Activated CD4-positive, alpha-beta T cell treated with anti-CD3 and anti-CD28 coated beads, Interleukin-2, Interleukin-4, amounts not matched to agents 100 ng/mL and 50 ng/mL, durations not matched to agents 16 hours and 8 hours (primary cell): ENCODE results near the gene ETV6.
"Not testable (repeated sequence)": the region's sequence is repeated elsewhere in the genome, so short reads cannot be mapped to it uniquely, and the experiment has no call there.

ENCODE experiments used
- DNase-seq: peaks from one replicate; pipeline ENCODE4 v3.0.0-alpha.2; 2020; ENCODE audit warnings: low spot score

The ETV6 gene

GRCh38 chr12:11668611-11669010 lies 19.1 kb downstream of the ETV6 start:
- no peak for DNase-seq

GRCh38 chr12:11669348-11669747 lies 19.9 kb downstream of the ETV6 start:
- DNase-seq: no peak

- no peak for DNase-seq
These were observed 23.1 kb downstream of the ETV6 start for GRCh38 chr12:11672256-11673191.

GRCh38 chr12:11673666-11674461 lies 24.4 kb downstream of the ETV6 start:
- no peak for DNase-seq

- DNase-seq: no peak
These were observed 25.5 kb downstream of the ETV6 start for GRCh38 chr12:11674894-11675390.

GRCh38 chr12:11676052-11676451 lies 26.6 kb downstream of the ETV6 start:
- no peak for DNase-seq

GRCh38 chr12:11677093-11677492 lies 27.6 kb downstream of the ETV6 start:
- no peak for DNase-seq

GRCh38 chr12:11677752-11678151 lies 28.3 kb downstream of the ETV6 start:
- no peak for DNase-seq

- no peak for DNase-seq
These were observed 29.3 kb downstream of the ETV6 start for GRCh38 chr12:11678781-11679180.

- no peak for DNase-seq
These were observed 31.7 kb downstream of the ETV6 start for GRCh38 chr12:11681207-11681606.

GRCh38 chr12:11681695-11682094 lies 32.2 kb downstream of the ETV6 start:
- not testable (repeated sequence) for DNase-seq

- DNase-seq: no peak
These were observed 34.9 kb downstream of the ETV6 start for GRCh38 chr12:11684393-11684792.

- no peak for DNase-seq
These were observed 35.3 kb downstream of the ETV6 start for GRCh38 chr12:11684811-11685210.

GRCh38 chr12:11685316-11685715 lies 35.8 kb downstream of the ETV6 start:
- no peak for DNase-seq

- no peak for DNase-seq
These were observed 36.2 kb downstream of the ETV6 start for GRCh38 chr12:11685716-11686115.

- DNase-seq: no peak
These were observed 36.6 kb downstream of the ETV6 start for GRCh38 chr12:11686120-11686519.

- no peak for DNase-seq
These were observed 38.1 kb downstream of the ETV6 start for GRCh38 chr12:11687528-11687927.

- no peak for DNase-seq
These were observed 38.9 kb downstream of the ETV6 start for GRCh38 chr12:11688379-11688778.

GRCh38 chr12:11688831-11689230 lies 39.4 kb downstream of the ETV6 start:
- no peak for DNase-seq

GRCh38 chr12:11689591-11690186 lies 40.2 kb downstream of the ETV6 start:
- no peak for DNase-seq

- no peak for DNase-seq
These were observed 43.6 kb downstream of the ETV6 start for GRCh38 chr12:11693067-11693466.

GRCh38 chr12:11693601-11694000 lies 44.1 kb downstream of the ETV6 start:
- no peak for DNase-seq
